ENCODE results near the gene S100A11. TPM values are rescaled to one million over a fixed set of nuclear protein-coding genes. Genes with fewer than 3 reads are reported as not detected.

Gene S100A11
- total RNA-seq, 1 experiment from 2014 or later: 443 TPM

GRCh38 chr1:151988405-151988923 is 48.3 kb downstream of the S100A11 start:
- ChIA-PET POLR2A (ENCODE audit: unreplicated experiment) (interaction anchor here (0.6 to 2.9 kb wide), 8 partner anchors 10 to 799 kb away, joined by 3 to 9 read pairs (median 4); no protein-coding TSS in a partner anchor), CTCF (interaction anchor here (0.5 to 2.3 kb wide), 8 partner anchors 8 to 152 kb away, joined by 3 to 17 read pairs (median 3); no protein-coding TSS in a partner anchor)

GRCh38 chr1:151986501-151987190 is 50.2 kb downstream of the S100A11 start:
- no TSS peak for BruUV-seq (replicated peaks)
- no peak for TF ChIP-seq CTCF (conservative IDR thresholded peaks at IDR 0.05; ENCODE audit: low read depth, low read length)
- TF ChIP-seq EZH2 (IDR thresholded peaks at IDR 0.05; ENCODE audit: low read length, unreplicated experiment): no peak
- no peak for TF ChIP-seq EZH2phosphoT487 (IDR thresholded peaks at IDR 0.05; ENCODE audit: borderline replicate concordance, low read length)
- CTCF ChIA-PET: interaction anchor here (0.6 kb wide), 1 partner anchor 50 kb away, joined by 10 read pairs; no protein-coding TSS in a partner anchor
- H3K9me2 ChIP-seq (replicated peaks; ENCODE audit: low read length): no peaks in the 10 kb centered on the region
- H3K27me3 ChIP-seq (ENCODE audit: low read length): no peaks in the 10 kb centered on the region
- intact Hi-C loops (cut with micrococcal nuclease): no loop called here
- H3K4me3 ChIP-seq (ENCODE audit: low read length): no peak overlapping the region
- no peaks in the 10 kb centered on the region for H3K9me3 ChIP-seq (ENCODE audit: low read length)
- H3K4me2 ChIP-seq (ENCODE audit: low read length): no peak overlapping the region; the same call in 1 of the 2 replicates
- H2AFZ ChIP-seq (ENCODE audit: low read length): no peak overlapping the region
- peaks cover 85% of the 10 kb centered on the region for H3K79me2 ChIP-seq (ENCODE audit: low read length)
- peaks cover 20% of the 10 kb centered on the region for H3F3A ChIP-seq (ENCODE audit: low read length, unreplicated experiment)
- no peak for ATAC-seq
- DNase-seq: no peak
- no peak overlapping the region for H3K9ac ChIP-seq (ENCODE audit: low read length)
- H3K27ac ChIP-seq (ENCODE audit: low read length): no peak overlapping the region
- peaks cover 64% of the 10 kb centered on the region for H3K36me3 ChIP-seq (ENCODE audit: low read depth, low read length)
- peaks cover 66% of the 10 kb centered on the region for H4K20me1 ChIP-seq (ENCODE audit: low read length)
- POLR2A ChIA-PET (ENCODE audit: unreplicated experiment): interaction anchor here (0.5 kb wide), 1 partner anchor 50 kb away, joined by 4 read pairs; the partner anchor contains the start of gene S100A11
- peaks cover 80% of the 10 kb centered on the region for H3K4me1 ChIP-seq (ENCODE audit: insufficient read depth, low read length)

More at GRCh38 chr1:151988405-151988923, 48.3 kb downstream of the S100A11 start:
- no peak overlapping the region for H2AFZ ChIP-seq (ENCODE audit: low read length)
- H4K20me1 ChIP-seq (ENCODE audit: low read length): peaks cover 66% of the 10 kb centered on the region
- intact Hi-C loops (cut with micrococcal nuclease): loop anchor here (1.0 kb wide), 1 partner anchor 8 kb away; no protein-coding TSS in a partner anchor
- DNase-seq: peak; percentile 98
- peaks cover 68% of the 10 kb centered on the region for H3K4me1 ChIP-seq (ENCODE audit: insufficient read depth, low read length)
- H3F3A ChIP-seq (ENCODE audit: low read length, unreplicated experiment): peaks cover 18% of the 10 kb centered on the region
- no peaks in the 10 kb centered on the region for H3K27me3 ChIP-seq (ENCODE audit: low read length)
- peaks cover 52% of the 10 kb centered on the region for H3K36me3 ChIP-seq (ENCODE audit: low read depth, low read length)
- H3K9me2 ChIP-seq (replicated peaks; ENCODE audit: low read length): no peaks in the 10 kb centered on the region
- peaks cover 97% of the 10 kb centered on the region for H3K79me2 ChIP-seq (ENCODE audit: low read length)
- peak overlapping the region; percentile 97 for H3K27ac ChIP-seq (ENCODE audit: low read length)
- no peaks in the 10 kb centered on the region for H3K9me3 ChIP-seq (ENCODE audit: low read length)
- peak; percentile 29 for ATAC-seq
- peak overlapping the region; percentile 94 for H3K4me2 ChIP-seq (ENCODE audit: low read length)
- BruUV-seq (replicated peaks): no TSS peak
- H3K9ac ChIP-seq (ENCODE audit: low read length): peak overlapping the region; percentile 98
- peak overlapping the region; percentile 91 for H3K4me3 ChIP-seq (ENCODE audit: low read length)
- no peak for TF ChIP-seq CTCF (conservative IDR thresholded peaks at IDR 0.05; ENCODE audit: low read depth, low read length)
- no peak for TF ChIP-seq EZH2 (IDR thresholded peaks at IDR 0.05; ENCODE audit: low read length, unreplicated experiment)
- no peak for TF ChIP-seq EZH2phosphoT487 (IDR thresholded peaks at IDR 0.05; ENCODE audit: borderline replicate concordance, low read length)
